ENCODE data around the gene MEG3.

DNA sequence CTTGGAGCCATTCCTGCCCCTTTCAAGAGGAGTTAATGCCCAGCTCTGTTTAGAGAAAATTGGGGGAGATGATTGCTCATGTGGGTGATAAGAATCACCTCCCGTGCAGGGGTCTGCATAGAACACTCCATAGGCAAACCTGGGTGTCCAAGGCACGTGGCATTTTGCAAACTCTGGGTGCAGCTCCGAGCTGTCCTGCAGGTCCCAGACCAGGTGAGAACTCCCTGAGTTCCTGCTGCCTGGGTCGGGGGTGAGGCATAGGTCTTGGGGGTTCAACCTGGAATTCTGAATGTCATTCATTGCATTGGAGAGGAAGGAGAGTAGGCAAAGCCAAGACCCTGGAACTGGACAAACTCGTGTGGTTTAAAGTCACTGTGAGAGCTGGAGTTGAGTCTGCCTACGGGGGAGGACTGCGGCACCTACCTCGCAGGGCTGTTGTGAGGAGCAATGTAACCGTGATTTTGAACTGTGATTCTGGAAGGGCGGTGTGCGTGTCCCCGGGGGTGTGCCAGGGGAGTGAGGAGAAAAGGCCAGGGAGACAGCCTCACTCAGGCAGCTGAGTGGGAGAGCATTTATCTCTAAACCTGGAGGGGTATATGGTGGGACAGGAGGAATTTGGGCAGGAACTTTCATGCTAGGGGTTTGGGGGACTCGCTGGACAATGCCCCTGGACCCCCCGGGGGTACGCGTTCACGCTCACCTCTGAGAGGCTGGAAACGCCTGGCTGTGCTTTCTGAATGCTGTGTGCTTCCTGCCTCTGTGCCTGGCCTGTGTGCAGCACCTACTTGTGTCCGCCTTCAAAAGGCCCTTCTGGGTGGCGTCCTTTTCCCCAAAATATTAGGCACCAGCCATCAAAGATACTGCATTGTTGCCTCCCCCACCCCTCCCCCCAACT, 30.4 kb downstream of the MEG3 start:
- TF ChIP-seq CTCF (IDR thresholded peaks at IDR 0.05) = no peak
- no peak for TF ChIP-seq POLR2AphosphoS5 (IDR thresholded peaks at IDR 0.05)
